ENCODE measurements around the gene TRIP6. TPM values are rescaled to one million over a fixed set of nuclear protein-coding genes. Genes with fewer than 3 reads are reported as not detected.
A peak's percentile ranks its signal among the peaks of the same experiment; 100 is the strongest.

Gene TRIP6
- total RNA-seq, 1 donor from 2014 or later = 109 TPM

DNA sequence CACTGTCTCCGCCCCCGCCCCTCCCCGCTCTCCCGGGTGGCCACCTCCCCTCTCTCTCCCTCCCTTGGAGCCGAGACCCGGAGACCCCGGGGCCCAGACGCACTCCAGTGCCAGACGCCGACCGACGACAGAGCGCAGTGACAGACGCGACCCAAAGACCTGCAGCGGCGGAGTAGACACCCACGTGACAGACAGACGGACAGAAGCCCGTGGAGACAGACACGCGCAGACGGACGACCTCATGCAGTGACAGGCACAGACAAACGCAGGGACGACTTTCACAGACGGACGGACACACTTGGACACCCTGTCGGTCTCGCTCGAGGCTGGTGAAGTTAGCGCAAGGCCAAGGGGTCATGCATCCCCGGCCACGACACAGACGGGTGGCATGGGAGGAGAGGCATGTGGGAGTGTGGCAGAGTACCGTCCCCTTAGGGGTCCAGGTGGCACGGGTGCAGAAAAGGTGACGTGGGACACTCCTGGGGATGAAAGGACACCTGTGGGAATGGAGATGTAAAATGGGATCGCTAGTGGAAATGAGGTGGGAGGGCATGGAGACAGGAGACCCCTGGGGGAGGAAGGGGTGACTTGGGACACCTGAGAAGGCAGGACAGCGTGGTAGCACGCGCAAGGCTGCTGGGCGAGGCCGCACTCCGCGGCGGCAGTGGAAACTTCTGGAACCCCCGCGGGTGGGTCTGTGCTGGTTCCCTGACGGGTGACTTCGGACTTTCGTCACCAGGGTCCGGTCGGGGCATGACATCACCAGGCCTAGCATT is 29.0 kb downstream of the TRIP6 start:
- Mint-ChIP-seq H3K36me3 (no peaks in the 10 kb centered on the region), H3K4me1 (peaks cover 25% of the 10 kb centered on the region), H3K4me3 (peak overlapping the region; percentile 75), H3K9me3 (no peaks in the 10 kb centered on the region), H3K27ac (peak overlapping the region; percentile 68), H3K27me3 (ENCODE audit: low read depth) (peaks cover 22% of the 10 kb centered on the region)
- no peak for DNase-seq (ENCODE audit: low spot score in 2 of 2, unreplicated experiment in 2 of 2)
- TF ChIP-seq, protein P1, sequence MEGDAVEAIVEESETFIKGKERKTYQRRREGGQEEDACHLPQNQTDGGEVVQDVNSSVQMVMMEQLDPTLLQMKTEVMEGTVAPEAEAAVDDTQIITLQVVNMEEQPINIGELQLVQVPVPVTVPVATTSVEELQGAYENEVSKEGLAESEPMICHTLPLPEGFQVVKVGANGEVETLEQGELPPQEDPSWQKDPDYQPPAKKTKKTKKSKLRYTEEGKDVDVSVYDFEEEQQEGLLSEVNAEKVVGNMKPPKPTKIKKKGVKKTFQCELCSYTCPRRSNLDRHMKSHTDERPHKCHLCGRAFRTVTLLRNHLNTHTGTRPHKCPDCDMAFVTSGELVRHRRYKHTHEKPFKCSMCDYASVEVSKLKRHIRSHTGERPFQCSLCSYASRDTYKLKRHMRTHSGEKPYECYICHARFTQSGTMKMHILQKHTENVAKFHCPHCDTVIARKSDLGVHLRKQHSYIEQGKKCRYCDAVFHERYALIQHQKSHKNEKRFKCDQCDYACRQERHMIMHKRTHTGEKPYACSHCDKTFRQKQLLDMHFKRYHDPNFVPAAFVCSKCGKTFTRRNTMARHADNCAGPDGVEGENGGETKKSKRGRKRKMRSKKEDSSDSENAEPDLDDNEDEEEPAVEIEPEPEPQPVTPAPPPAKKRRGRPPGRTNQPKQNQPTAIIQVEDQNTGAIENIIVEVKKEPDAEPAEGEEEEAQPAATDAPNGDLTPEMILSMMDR (IDR thresholded peaks at IDR 0.05; ENCODE audit: unreplicated experiment) = no peak

- Mint-ChIP-seq H3K36me3 (no peaks in the 10 kb centered on the region), H3K4me3 (peak overlapping the region; percentile 75), H3K4me1 (peaks cover 18% of the 10 kb centered on the region), H3K9me3 (no peaks in the 10 kb centered on the region), H3K27ac (no peak overlapping the region), H3K27me3 (ENCODE audit: low read depth) (peaks cover 22% of the 10 kb centered on the region)
- TF ChIP-seq, protein P1 (IDR thresholded peaks at IDR 0.05; ENCODE audit: unreplicated experiment) = peak; percentile 90
- peak; percentile 67 to 81 for DNase-seq (ENCODE audit: low spot score in 2 of 2, unreplicated experiment in 2 of 2)
Measured at GRCh38 chr7:100896732-100897608, 29.8 kb downstream of the TRIP6 start.

GRCh38 chr7:100897772-100898454 is 30.7 kb downstream of the TRIP6 start:
- Mint-ChIP-seq H3K27ac (no peak overlapping the region), H3K4me3 (peak overlapping the region; percentile 64), H3K4me1 (peaks cover 14% of the 10 kb centered on the region), H3K36me3 (no peaks in the 10 kb centered on the region), H3K27me3 (ENCODE audit: low read depth) (peaks cover 22% of the 10 kb centered on the region), H3K9me3 (no peaks in the 10 kb centered on the region)
- DNase-seq (ENCODE audit: low spot score in 2 of 2, unreplicated experiment in 2 of 2) = no peak
- TF ChIP-seq, protein P1 (IDR thresholded peaks at IDR 0.05; ENCODE audit: unreplicated experiment) = no peak

GRCh38 chr7:100899432-100899831 is 32.2 kb downstream of the TRIP6 start:
- Mint-ChIP-seq H3K4me1 (peaks cover 10% of the 10 kb centered on the region), H3K9me3 (no peaks in the 10 kb centered on the region), H3K4me3 (no peak overlapping the region), H3K27me3 (ENCODE audit: low read depth) (peaks cover 22% of the 10 kb centered on the region), H3K27ac (no peak overlapping the region), H3K36me3 (no peaks in the 10 kb centered on the region)
- no peak for DNase-seq (ENCODE audit: low spot score in 2 of 2, unreplicated experiment in 2 of 2)
- TF ChIP-seq, protein P1 (IDR thresholded peaks at IDR 0.05; ENCODE audit: unreplicated experiment) = no peak

DNA sequence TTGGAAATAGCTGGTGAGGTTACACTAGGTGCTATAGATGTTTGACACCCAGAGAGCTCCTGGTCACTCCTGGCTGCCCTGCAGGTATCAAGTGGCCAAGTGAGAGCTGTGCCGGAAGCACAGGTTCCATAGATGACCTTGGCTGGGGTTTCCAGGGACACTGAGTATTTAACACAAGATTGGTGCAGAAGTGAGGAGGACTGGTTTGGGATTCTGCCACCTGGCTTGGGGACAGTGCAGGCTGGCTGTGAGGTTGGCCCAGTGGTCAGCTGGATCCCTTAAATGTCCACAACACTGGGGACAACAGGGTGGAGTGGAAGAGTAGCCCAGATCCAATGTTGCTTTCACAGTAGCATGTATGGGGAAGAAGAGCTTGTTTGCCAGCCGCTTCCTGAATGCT is 33.8 kb downstream of the TRIP6 start:
- no peaks in the 10 kb centered on the region for H3K36me3 Mint-ChIP-seq
- H3K9me3 Mint-ChIP-seq = no peaks in the 10 kb centered on the region
- DNase-seq (ENCODE audit: low spot score in 2 of 2, unreplicated experiment in 2 of 2) = no peak
- no peak overlapping the region for H3K27ac Mint-ChIP-seq
- H3K4me1 Mint-ChIP-seq = peaks cover 7% of the 10 kb centered on the region
- TF ChIP-seq, protein P1 (IDR thresholded peaks at IDR 0.05; ENCODE audit: unreplicated experiment) = no peak
- peaks cover 20% of the 10 kb centered on the region for H3K27me3 Mint-ChIP-seq (ENCODE audit: low read depth)
- H3K4me3 Mint-ChIP-seq = no peak overlapping the region
